Hypothalamus (tissue), 51 donors: Measurements from ENCODE around the gene CACHD1.

ENCODE experiments used
- DNase-seq, 51 donors: peaks; one replicate each; lab custom pipeline; 2025; lab: John Stamatoyannopoulos, UW

The CACHD1 gene

GRCh38 chr1:64518692-64519481 lies 49.0 kb downstream of the CACHD1 start:
- no peak for DNase-seq

DNA sequence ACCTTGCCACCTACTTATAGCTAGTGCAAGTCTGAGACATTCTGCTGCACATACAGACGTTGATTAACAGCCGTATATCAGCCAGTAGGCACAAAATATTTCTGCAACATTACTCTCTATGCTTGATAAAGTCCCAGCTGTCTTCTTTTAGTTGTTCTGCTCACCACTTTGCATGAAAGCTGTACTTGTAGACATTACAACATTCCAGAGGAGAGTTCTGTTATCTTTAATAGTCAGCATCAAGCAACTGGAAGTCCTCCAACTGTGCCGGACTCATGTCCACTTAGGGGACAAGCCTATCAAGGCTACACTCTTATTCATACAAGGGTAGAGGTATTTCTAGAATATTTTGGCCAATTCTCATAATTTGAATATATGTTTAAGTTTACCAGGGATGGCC lies 50.0 kb downstream of the CACHD1 start:
- DNase-seq = no peak

- no peak for DNase-seq
These were observed 52.8 kb downstream of the CACHD1 start for GRCh38 chr1:64522740-64523139.

GRCh38 chr1:64523413-64524337 lies 53.7 kb downstream of the CACHD1 start:
- DNase-seq = no peak

- no peak for DNase-seq
These were observed 54.7 kb downstream of the CACHD1 start for GRCh38 chr1:64524614-64525013.

DNA sequence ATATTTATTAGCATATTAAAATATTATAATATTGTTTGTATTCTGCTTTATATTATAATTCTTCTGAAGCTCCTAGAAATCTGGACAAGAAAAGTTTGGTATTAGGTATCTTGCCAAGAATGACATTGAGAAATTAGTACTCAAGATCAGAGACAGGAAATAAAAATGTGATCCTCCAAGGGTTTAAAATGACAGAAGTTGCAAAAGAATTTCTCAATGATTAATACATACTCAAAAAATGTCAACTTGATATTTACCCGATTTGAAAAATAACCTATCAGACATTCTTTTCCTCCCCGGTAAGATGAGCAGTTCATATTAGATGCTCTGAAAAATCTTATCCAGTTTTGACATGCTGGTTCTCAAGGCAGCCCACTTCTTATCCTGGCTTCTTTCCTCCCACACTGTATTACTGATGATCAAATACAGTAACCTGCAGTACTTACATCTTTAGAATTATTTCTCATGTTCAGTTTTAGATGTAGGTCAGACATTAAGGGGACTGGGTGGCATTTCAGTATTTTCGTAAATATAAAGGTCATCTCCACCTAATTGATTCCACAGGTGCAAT lies 55.3 kb downstream of the CACHD1 start:
- peak in 1 of 51 donors; percentile 12 for DNase-seq

- no peak for DNase-seq
These were observed 56.4 kb downstream of the CACHD1 start for GRCh38 chr1:64526312-64526711.

DNA sequence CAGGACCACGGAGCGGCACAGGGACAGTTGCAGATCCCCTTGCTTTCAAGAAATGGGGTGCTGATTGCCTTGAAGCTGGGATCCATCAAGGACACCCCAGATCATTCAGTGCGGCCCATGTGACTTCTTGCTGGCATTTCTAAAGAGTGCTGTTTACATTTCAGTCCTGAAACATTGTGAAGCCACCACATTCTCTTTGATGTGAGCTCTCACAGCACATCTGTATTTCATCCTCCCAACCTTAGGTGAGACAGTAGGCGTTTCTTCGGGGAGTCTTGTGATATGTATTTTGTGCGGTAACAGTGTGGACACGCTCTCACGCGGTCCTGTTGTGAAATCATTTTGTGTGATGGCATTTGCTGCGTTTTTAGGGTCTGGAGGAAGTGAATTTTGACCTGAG lies 57.2 kb downstream of the CACHD1 start:
- DNase-seq = no peak

DNA sequence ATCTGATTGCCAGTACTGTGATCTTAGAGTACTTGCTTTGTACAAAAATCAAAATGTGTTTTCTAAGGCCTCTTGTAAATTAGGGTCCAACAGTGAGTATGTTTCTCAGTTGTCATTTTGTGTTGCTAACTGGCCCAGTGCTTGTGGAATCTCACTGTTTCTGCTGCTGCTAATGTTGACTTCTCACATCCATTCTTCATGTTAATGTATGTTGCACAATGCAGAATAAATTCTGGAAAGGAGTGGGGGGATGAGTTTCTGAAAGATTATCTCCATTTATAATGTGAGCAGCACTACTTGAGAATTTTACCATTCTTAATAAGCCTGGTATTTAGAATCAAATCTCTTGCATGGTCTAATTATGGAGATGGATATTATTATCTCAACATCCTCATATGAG lies 57.9 kb downstream of the CACHD1 start:
- no peak for DNase-seq

GRCh38 chr1:64530969-64531692 lies 61.2 kb downstream of the CACHD1 start:
- DNase-seq = no peak

DNA sequence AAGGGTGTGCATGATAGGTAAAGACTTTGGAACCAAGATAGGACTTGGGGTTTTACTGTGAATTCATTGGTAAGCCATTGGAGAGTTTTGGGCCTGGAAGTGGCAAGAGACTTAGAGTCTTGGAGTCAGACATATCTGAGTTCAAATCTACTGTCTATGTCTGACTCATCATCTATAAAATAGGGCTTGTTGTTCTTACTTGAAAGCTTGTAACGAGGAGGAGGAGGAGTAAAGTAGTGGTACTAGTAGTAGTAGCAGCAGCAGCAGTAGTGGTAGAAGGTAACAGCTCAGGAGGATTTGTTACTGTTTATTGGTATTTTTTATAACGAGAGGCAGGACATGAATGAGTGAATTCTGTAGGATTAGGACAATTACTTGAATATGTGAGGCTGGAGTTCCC lies 62.7 kb downstream of the CACHD1 start:
- DNase-seq = no peak

DNA sequence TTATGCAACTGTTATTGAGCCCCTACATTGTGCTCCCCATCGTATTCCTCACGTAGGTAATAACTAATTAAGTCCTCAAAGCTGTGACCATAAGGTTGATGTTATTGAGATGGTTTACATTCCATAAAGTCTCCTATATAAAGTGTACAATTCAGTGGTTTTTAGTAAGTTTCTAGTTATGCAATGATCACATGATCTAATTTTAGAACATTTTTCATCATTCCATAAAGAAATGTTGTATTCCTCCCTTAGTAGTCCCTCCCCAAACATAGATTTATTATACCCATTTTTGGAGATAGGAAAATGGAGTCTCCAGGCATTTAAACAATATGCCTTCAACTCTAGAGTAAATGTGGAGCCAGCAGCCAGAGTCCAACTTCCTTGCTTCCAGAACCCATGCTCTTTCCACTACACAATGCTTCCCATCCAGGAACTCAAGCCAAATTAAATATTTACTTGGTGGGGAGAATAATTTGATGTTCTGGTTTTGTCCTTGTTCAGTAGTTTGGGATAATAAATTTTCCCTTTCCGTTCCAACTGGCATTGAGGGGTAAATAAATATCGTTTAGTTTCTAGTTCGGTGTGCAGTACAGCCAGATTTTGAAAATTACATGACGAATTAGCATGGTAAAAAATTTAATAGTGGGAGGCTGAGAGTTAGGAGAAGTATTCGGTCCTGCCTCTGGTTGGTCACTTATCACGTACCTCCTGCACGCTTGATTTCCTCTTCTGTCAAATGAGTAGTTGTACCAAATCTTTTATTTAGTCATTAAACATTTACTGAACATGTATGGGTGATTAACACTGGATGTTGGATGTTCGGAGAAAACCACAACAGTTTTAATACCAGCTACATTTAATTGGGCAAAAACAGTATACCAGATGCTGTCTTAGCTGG lies 66.3 kb downstream of the CACHD1 start:
- no peak for DNase-seq

GRCh38 chr1:64536836-64537490 lies 67.0 kb downstream of the CACHD1 start:
- DNase-seq = no peak

GRCh38 chr1:64537942-64538341 lies 68.0 kb downstream of the CACHD1 start:
- no peak for DNase-seq

- no peak for DNase-seq
These were observed 68.5 kb downstream of the CACHD1 start for GRCh38 chr1:64538389-64538788.

- DNase-seq = no peak
These were observed 69.4 kb downstream of the CACHD1 start for GRCh38 chr1:64539289-64539688.

DNA sequence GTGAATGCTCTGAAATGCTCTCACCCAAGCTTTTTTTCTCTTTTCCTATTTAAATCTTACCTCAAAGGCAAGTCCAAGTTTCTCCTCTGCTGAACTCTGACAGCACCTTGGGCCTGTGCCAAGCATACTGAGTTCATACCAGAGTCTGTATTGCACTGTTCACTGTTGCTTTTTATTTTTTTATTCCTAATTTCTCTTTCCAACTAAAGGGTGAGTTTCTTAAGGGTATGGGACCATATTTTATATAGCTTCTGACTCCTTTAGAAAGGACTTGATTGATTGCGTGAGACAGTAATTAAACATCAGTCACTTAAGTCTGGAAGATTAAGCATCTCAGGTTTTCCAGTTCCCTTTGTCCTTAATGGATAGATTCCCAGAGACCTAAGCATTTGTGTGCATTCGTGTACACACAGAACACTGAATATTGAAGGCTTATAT lies 69.9 kb downstream of the CACHD1 start:
- DNase-seq = peak in 7 of 51 donors; percentile 1 to 24 (median 6)

GRCh38 chr1:64540265-64540791 lies 70.4 kb downstream of the CACHD1 start:
- DNase-seq = peak in 1 of 51 donors; percentile 2

- no peak for DNase-seq
These were observed 72.2 kb downstream of the CACHD1 start for GRCh38 chr1:64542118-64542517.
